K562 (cell line): Measurements from ENCODE around the gene POLR2L. TPM values are rescaled to one million over a fixed set of nuclear protein-coding genes. Genes with fewer than 3 reads are reported as not detected.
A peak's percentile ranks its signal among the peaks of the same experiment; 100 is the strongest.

Experiments used
- ATAC-seq: fragments of 200-7000 bp; cut with Tn5 transposase; 3 replicates; pipeline ENCODE4 v1.9.1; 2020; ENCODE audit warnings: moderate library complexity
- BruUV-seq: library from RNA; stranded (reverse); fragments of 400-500 nt; replicated peaks from 2 replicates; lab custom pipeline; 2021; lab: Mats Ljungman, UMichigan
- CTCF ChIA-PET: fragments of 300-600 bp; formaldehyde crosslinking; extraction: SDS; loops from one replicate; lab custom pipeline; 2021; ENCODE audit warnings: low intra/inter-chr PET ratio; lab: Yijun Ruan, JAX
- POLR2A ChIA-PET: fragments of 300-600, 350-650 bp; sonication (Branson Sonifier 250); formaldehyde crosslinking; extraction: SDS; loops from one replicate; lab custom pipeline; 2021; ENCODE audit warnings: antibody characterized with exemption, inconsistent platforms; lab: Yijun Ruan, JAX
- DNase-seq, 4 experiments: peaks; one replicate each; pipeline versions ENCODE4 v3.0.0 to v3.0.0-alpha.2; 2011 to 2018; ENCODE audit warnings: low spot score in 3 of 4, mixed read lengths in 3 of 4; ENCODE audit errors: extremely low read depth in 1 of 4
- FAIRE-seq: peaks from 2 replicates; lab custom pipeline; 2011; peaks lifted over from hg19 to GRCh38; lab: Jason Lieb, UNC
- H2AFZ ChIP-seq: 2 replicates; pipeline ENCODE4 v1.6.0; 2011; ENCODE audit warnings: low read depth, low read length, control low read depth, inconsistent platforms
- H3K27ac ChIP-seq: fragments of 200-600 bp; 3 replicates; pipeline ENCODE4 v1.8.0; 2011; ENCODE audit warnings: low read depth, mild to moderate bottlenecking, control low read depth, inconsistent platforms, low read length, moderate library complexity, mixed read lengths; ENCODE audit errors: extremely low read depth
- H3K27me3 ChIP-seq, 2 experiments: fragments of 300-600 bp in 1 of 2; 2 replicates in 1 of 2; 3 replicates in 1 of 2; pipeline versions ENCODE4 v1.6.0 to v1.8.0; 2011; ENCODE audit warnings: inconsistent platforms in 2 of 2, low read length in 2 of 2, mild to moderate bottlenecking in 1 of 2, mixed read lengths in 1 of 2, moderate library complexity in 1 of 2; ENCODE audit not compliant: control insufficient read depth in 2 of 2, insufficient read depth in 2 of 2
- H3K36me3 ChIP-seq: fragments of 300-600 bp; 3 replicates; pipeline ENCODE4 v1.8.0; 2011; ENCODE audit warnings: mild to moderate bottlenecking, low read length, inconsistent platforms; ENCODE audit not compliant: control insufficient read depth, insufficient read depth
- H3K4me1 ChIP-seq, 2 experiments: fragments of 200-600 bp in 1 of 2; replicated peaks in 1 of 2; 2 replicates in 1 of 2; 3 replicates in 1 of 2; pipeline versions ENCODE4 v1.5.1 to v1.8.0; 2011; ENCODE audit warnings: inconsistent platforms in 2 of 2, low read length in 2 of 2, mild to moderate bottlenecking in 1 of 2, mixed read lengths in 1 of 2, moderate library complexity in 1 of 2; ENCODE audit not compliant: control insufficient read depth in 2 of 2, insufficient read depth in 2 of 2
- H3K4me2 ChIP-seq: 2 replicates; pipeline ENCODE4 v1.6.1; 2011; ENCODE audit warnings: low read length, control low read depth, inconsistent platforms, mixed read lengths; ENCODE audit not compliant: insufficient read depth
- H3K4me3 ChIP-seq: fragments of 200-600 bp; sonication (generic), shearing (Covaris generic); 2 replicates; pipeline ENCODE4 v1.5.1; 2016; ENCODE audit warnings: control low read depth, inconsistent platforms
- H3K79me2 ChIP-seq: fragments of 200-600 bp; 3 replicates; pipeline ENCODE4 v1.8.0; 2011; ENCODE audit warnings: low read length, inconsistent platforms; ENCODE audit not compliant: control insufficient read depth, insufficient read depth
- H3K9ac ChIP-seq, 2 experiments: 2 replicates each; pipeline versions ENCODE4 v1.6.0 to v1.6.1; 2011; ENCODE audit warnings: low read depth in 2 of 2, low read length in 2 of 2, control low read depth in 1 of 2, inconsistent platforms in 1 of 2, mild to moderate bottlenecking in 1 of 2, mixed read lengths in 1 of 2; ENCODE audit not compliant: insufficient read depth in 1 of 2
- H3K9me1 ChIP-seq: one replicate; pipeline ENCODE4 v1.6.0; 2011; ENCODE audit warnings: inconsistent platforms, mild to moderate bottlenecking, low read length, moderate library complexity; ENCODE audit not compliant: control insufficient read depth, insufficient read depth
- H3K9me3 ChIP-seq: replicated peaks from 2 replicates; pipeline ENCODE4 v1.5.1; 2011; ENCODE audit warnings: low read depth, low read length, inconsistent platforms; ENCODE audit not compliant: control insufficient read depth, insufficient read depth
- H4K20me1 ChIP-seq: replicated peaks from 2 replicates; pipeline ENCODE4 v1.6.1; 2011; ENCODE audit warnings: low read length, inconsistent platforms, mixed read lengths; ENCODE audit not compliant: control insufficient read depth, insufficient read depth
- E2F3 ChIP-seq: fragments of 250-450 bp; sonication (Bioruptor Pico); IDR thresholded peaks from 2 replicates; pipeline ENCODE4 v1.4.0; 2020; ENCODE audit warnings: mild to moderate bottlenecking
- RBFOX2 ChIP-seq: fragments of 200-400 bp; formaldehyde crosslinking; IDR thresholded peaks from 2 replicates; pipeline ENCODE4 v1.6.1; 2017; ENCODE audit warnings: low read depth, mild to moderate bottlenecking, low read length, moderate library complexity
- RBM17 ChIP-seq: fragments of 200-400 bp; formaldehyde crosslinking; IDR thresholded peaks from 2 replicates; pipeline ENCODE4 v1.6.1; 2017; ENCODE audit warnings: low read depth, mild to moderate bottlenecking, low read length, borderline replicate concordance
- ZNF197 ChIP-seq: fragments of 200-800 bp; sonication (Bioruptor generic); IDR thresholded peaks from 2 replicates; pipeline ENCODE4 v1.6.1; 2016; ENCODE audit warnings: low read depth, missing genetic modification characterization, missing compliant biosample characterization
- ZNF354B ChIP-seq: fragments of 250-450 bp; sonication (Bioruptor Pico); IDR thresholded peaks from 2 replicates; pipeline ENCODE4 v1.4.0; 2020
- WGBS: fragments of 100-300 bp; shearing (Covaris generic); methylation state at CpG from one replicate; pipeline ENCODE4 v1.1.6; 2016; ENCODE audit warnings: low coverage, mixed read lengths; ENCODE audit not compliant: insufficient coverage; ENCODE audit errors: missing lambda C conversion rate; 5-methylcytosine and 5-hydroxymethylcytosine counted together
- in situ Hi-C: fragments of 300-500 bp; cut with MboI; formaldehyde crosslinking; loops from 4 replicates; pipeline ENCODE4 v1.15.0; 2018; ENCODE audit warnings: inconsistent platforms, mixed read lengths
- intact Hi-C: fragments of 100-400 bp; cut with micrococcal nuclease; formaldehyde crosslinking; loops from 2 replicates; pipeline ENCODE4 v1.14.2; 2022
- polyA plus RNA-seq, 8 experiments: library from polyadenylated mRNA; depleted of rRNA in 4 of 8; stranded (reverse) in 5 of 8; unstranded in 3 of 8; fragments of >200 nt; fragmentation: Nextera tagmentation in 2 of 8; fragmentation: Illumina TruSeq in 1 of 8; extraction: Ambion mirVana in 2 of 8; extraction: Trizol in 1 of 8; gene quantifications; 2 replicates each; pipeline versions ENCODE4 v1.2.1 to v1.2.3, GENCODE V29; 2011 to 2014; ENCODE audit warnings: inconsistent platforms in 1 of 8, missing spikeins in 1 of 8
- total RNA-seq, 7 experiments: library from RNA; depleted of rRNA in 6 of 7; stranded (reverse); fragments of >200 nt in 6 of 7; fragmentation: Illumina TruSeq in 2 of 7; extraction: Trizol in 2 of 7; gene quantifications; 2 replicates each; pipeline versions ENCODE4 v1.2.1 to v1.2.3, GENCODE V29; 2011 to 2021; ENCODE audit warnings: low replicate concordance in 1 of 7
- TF ChIP-seq, protein P1 (sequence below), 3 experiments: fragments of 200-800 bp in 1 of 3; sonication (Bioruptor generic) in 1 of 3; sonication (generic) in 1 of 3; formaldehyde crosslinking in 1 of 3; IDR thresholded peaks; 2 replicates each; pipeline versions ENCODE4 v1.6.1 to v1.8.0; 2016 to 2022; ENCODE audit warnings: mild to moderate bottlenecking in 2 of 3, missing compliant biosample characterization in 2 of 3, missing genetic modification characterization in 2 of 3, missing genetic modification reagents in 1 of 3

Gene POLR2L
- total and polyA plus RNA-seq, 9 of the 15 experiments (the other 6 are each of a cell fraction or from before 2014, with no cell fraction given): 38.3 to 688 (median 108) TPM

DNA sequence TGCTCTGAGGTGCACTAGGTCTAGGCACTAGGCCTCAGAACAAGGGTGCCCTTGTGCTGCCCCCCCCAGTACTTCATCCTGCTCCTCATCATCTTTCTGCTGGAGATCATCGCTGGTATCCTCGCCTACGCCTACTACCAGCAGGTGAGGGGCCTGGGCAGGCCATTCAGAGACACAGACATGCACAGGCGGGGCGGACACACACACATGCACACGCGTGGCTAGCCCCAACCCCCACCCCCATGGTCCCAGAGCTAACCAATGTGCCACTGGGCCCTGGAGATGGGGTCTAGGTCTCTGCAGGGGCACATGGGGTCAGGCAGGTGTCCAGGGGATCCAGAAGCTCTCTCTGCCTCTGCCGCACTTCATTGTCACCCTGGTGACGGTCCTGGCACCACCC lies 5.6 kb downstream of the POLR2L start:
- Histone ChIP-seq H2AFZ (no peak overlapping the region), H3K27me3 (no peaks in the 10 kb centered on the region), H3K27ac (peak overlapping the region; percentile 52; the same call in 1 of the 3 replicates), H3K4me2 (no peak overlapping the region), H3K9me1 (peaks cover 4% of the 10 kb centered on the region), H3K9me3 (no peaks in the 10 kb centered on the region), H3K79me2 (peaks cover 77% of the 10 kb centered on the region), H3K4me1 (peaks cover 29 to 88% of the 10 kb centered on the region in 2 experiments; a peak in 4 of 5 replicates), H3K9ac (peak overlapping the region in 1 of 2 experiments; percentile 83; a peak in 2 of 4 replicates), H4K20me1 (peaks cover 7% of the 10 kb centered on the region), H3K4me3 (no peak overlapping the region), H3K36me3 (peaks cover 65% of the 10 kb centered on the region; the same call in 2 of the 3 replicates)
- POLR2A ChIA-PET: interaction anchor here (0.6 to 1.6 kb wide), 4 partner anchors 14 to 1835 kb away, joined by 3 to 5 read pairs (median 3); no protein-coding TSS in a partner anchor
- in situ Hi-C loops (no loop called here), intact Hi-C loops (no loop called here)
- no TSS peak for BruUV-seq
- FAIRE-seq (no peak), ATAC-seq (no peak), DNase-seq (no peak)
- 93% methylated on average over 9 of the region's 9 CpGs for WGBS
- TF ChIP-seq ZNF197 (CRISPR knock-in tag): no peak
- TF ChIP-seq, protein P1, sequence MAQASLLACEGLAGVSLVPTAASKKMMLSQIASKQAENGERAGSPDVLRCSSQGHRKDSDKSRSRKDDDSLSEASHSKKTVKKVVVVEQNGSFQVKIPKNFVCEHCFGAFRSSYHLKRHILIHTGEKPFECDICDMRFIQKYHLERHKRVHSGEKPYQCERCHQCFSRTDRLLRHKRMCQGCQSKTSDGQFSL (CRISPR knock-in tag; IDR thresholded peaks at IDR 0.05): peak; percentile 60; the same call in 1 of the 2 replicates
- TF ChIP-seq, protein P1 (tag; IDR thresholded peaks at IDR 0.05): no peak
- TF ChIP-seq RBM17: no peak
- TF ChIP-seq E2F3 (CRISPR knock-in tag): no peak
- no peak for TF ChIP-seq ZNF354B
- peak; percentile 26 for TF ChIP-seq RBFOX2
- CTCF ChIA-PET: no interaction called here
